ENCODE measurements around the gene IL17RE.

The IL17RE gene

GRCh38 chr3:9903238-9903624 is 583 bp downstream of the IL17RE start:
- in situ Hi-C loops (cut with MboI; ENCODE audit: low sequenced_read_pairs) = no loop called here

DNA sequence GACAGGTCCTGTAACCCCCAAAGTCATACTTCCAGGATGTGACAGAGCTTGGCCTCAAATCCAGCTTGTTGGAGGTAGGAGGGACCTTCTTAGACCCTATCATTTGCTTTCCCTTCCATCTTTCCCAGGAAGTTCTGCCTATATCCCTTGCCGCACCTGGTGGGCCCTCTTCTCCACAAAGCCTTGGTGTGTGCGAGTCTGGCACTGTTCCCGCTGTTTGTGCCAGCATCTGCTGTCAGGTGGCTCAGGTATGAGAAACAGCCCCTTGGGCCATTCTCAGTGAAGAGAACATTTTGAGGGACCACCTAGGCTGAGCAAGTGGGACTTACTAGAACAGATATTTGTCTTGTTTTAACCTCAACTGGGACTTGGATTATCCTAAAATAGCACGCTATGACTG is 1.3 kb downstream of the IL17RE start:
- in situ Hi-C loops (cut with MboI; ENCODE audit: low sequenced_read_pairs) = no loop called here

- in situ Hi-C loops (cut with MboI; ENCODE audit: low sequenced_read_pairs) = no loop called here
Observed at GRCh38 chr3:9906480-9906879, 3.8 kb downstream of the IL17RE start.

- in situ Hi-C loops (cut with MboI; ENCODE audit: low sequenced_read_pairs) = no loop called here
Observed at GRCh38 chr3:9908286-9908685, 5.6 kb downstream of the IL17RE start.

- in situ Hi-C loops (cut with MboI; ENCODE audit: low sequenced_read_pairs) = no loop called here
Observed at GRCh38 chr3:9909221-9910013, 6.8 kb downstream of the IL17RE start.

- in situ Hi-C loops (cut with MboI; ENCODE audit: low sequenced_read_pairs) = no loop called here
Observed at GRCh38 chr3:9911863-9912262, 9.2 kb downstream of the IL17RE start.

GRCh38 chr3:9912294-9912935 is 9.8 kb downstream of the IL17RE start:
- in situ Hi-C loops (cut with MboI; ENCODE audit: low sequenced_read_pairs) = no loop called here

DNA sequence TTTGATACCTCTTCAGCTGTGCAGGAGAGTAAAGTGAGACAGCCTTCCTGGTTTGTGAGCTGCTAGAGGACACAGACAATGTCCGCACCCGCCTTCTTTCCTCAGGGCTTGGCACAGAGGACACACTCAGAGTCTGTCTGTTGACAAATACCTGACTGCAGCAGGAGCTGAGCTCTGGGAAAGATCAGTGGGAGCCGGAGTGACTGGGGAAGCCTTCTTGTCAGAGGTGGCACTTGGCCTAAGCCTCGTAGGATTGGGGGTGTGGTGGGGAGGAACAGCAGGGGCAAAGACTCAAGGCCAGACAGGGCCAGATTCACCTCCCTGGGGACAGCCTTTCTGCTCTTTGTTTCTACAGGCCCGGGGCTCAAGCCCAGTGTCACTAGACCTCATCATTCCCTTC is 11.0 kb downstream of the IL17RE start:
- in situ Hi-C loops (cut with MboI; ENCODE audit: low sequenced_read_pairs) = no loop called here

GRCh38 chr3:9914011-9914410 is 11.4 kb downstream of the IL17RE start:
- in situ Hi-C loops (cut with MboI; ENCODE audit: low sequenced_read_pairs) = no loop called here

DNA sequence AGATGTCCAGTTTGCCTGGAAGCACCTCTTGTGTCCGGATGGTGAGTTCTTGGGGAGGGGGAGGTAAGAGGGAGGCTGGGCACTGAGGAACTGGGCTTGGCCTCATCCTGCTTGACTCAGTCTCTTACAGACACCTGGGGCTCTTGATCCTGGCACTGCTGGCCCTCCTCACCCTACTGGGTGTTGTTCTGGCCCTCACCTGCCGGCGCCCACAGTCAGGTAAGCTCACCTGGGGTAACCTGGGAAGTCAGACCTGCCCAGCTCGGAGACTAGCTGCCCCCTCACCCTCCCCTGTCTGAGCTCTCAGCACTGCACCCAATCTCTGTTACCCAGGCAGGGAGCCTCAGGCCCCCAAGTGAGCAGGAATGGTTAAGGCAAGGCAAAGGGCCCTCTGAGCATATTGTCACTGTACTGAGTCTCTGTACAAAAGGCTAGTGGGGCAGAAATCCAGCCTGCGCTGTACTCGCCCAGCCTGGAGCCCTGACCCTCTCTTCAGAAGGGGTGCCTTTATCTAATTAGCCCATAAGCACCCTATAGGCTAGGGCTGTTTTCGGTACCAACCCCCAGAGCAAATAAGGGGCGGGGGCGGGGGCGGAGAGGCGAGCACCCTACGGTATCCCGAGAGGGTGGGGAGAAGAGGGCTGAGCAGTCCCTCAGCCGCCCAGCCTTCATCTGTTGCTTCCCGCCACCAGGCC is 12.1 kb downstream of the IL17RE start:
- in situ Hi-C loops (cut with MboI; ENCODE audit: low sequenced_read_pairs) = no loop called here

DNA sequence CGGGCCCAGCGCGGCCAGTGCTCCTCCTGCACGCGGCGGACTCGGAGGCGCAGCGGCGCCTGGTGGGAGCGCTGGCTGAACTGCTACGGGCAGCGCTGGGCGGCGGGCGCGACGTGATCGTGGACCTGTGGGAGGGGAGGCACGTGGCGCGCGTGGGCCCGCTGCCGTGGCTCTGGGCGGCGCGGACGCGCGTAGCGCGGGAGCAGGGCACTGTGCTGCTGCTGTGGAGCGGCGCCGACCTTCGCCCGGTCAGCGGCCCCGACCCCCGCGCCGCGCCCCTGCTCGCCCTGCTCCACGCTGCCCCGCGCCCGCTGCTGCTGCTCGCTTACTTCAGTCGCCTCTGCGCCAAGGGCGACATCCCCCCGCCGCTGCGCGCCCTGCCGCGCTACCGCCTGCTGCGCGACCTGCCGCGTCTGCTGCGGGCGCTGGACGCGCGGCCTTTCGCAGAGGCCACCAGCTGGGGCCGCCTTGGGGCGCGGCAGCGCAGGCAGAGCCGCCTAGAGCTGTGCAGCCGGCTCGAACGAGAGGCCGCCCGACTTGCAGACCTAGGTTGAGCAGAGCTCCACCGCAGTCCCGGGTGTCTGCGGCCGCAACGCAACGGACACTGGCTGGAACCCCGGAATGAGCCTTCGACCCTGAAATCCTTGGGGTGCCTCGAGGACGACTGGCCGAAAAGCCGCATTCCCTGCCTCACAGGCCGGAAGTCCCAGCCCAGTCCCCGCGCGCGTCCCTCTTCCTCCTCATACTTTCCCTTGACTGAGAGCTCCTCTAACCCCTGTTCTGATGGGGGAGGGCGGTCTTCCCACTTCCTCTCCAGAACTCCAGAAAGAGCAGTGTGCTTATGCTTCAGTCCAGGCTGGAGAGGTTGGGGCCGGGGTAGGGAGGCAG is 12.8 kb downstream of the IL17RE start:
- in situ Hi-C loops (cut with MboI; ENCODE audit: low sequenced_read_pairs) = no loop called here

DNA sequence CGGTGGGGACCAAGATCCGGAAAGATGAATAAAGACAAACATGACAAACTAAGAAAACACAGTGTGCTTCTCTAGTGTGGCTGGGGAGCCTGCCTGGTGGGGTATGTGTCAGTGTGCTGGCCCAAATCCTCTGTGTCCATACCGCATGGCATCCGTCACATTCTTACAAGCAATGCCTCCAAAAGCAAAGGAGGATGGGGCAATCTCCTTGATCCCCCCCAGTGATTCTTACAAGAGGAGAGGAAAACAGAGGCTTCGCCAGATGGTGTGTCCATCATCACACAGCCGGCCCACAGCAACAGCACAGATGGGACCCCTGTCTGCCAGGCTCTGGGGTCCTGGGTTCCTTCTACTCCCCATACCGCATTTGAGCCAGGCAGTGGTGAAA is 13.7 kb downstream of the IL17RE start:
- in situ Hi-C loops (cut with MboI; ENCODE audit: low sequenced_read_pairs) = no loop called here

DNA sequence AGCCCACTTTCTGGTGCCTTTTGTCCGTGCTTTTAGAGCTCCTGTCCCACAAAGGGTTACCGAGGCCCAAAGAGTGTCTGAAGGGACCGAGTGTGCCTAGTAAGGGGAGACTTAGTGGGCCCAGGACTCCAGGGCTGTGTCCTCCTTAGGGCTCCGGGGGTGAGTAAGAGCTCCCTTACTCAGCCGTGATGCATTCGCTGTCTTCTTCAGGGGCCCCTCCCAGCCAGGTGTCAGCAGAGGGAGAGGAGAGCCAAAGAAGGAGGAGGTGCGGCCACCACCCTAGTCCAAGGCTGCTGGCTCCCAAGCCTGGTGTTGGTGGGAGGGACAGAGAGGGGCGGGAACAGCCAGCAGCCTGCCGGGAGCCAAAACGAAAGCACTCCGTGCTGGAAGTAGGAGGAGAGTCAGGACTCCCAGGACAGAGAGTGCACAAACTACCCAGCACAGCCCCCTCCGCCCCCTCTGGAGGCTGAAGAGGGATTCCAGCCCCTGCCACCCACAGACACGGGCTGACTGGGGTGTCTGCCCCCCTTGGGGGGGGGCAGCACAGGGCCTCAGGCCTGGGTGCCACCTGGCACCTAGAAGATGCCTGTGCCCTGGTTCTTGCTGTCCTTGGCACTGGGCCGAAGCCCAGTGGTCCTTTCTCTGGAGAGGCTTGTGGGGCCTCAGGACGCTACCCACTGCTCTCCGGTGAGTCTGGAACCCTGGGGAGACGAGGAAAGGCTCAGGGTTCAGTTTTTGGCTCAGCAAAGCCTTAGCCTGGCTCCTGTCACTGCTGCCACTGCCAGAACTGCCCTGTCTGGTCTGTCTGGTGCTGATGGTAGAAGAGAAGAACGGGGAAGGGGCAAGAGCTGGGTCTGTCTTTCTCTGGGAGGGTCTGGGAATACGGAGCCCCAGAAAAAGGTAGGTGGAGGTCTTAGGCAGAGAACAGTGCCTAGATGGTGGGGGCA is 14.4 kb downstream of the IL17RE start, which contains the start of gene IL17RC:
Gene IL17RC, plus strand, starts transcription at position 365 of the 947 bp plus-strand sequence. Its CDS starts 218 bp downstream, at position 583.
- in situ Hi-C loops (cut with MboI; ENCODE audit: low sequenced_read_pairs) = no loop called here

GRCh38 chr3:9917820-9918219 is 15.2 kb downstream of the IL17RE start:
- in situ Hi-C loops (cut with MboI; ENCODE audit: low sequenced_read_pairs) = no loop called here

- in situ Hi-C loops (cut with MboI; ENCODE audit: low sequenced_read_pairs) = no loop called here
Observed at GRCh38 chr3:9918261-9919038, 15.8 kb downstream of the IL17RE start.

- in situ Hi-C loops (cut with MboI; ENCODE audit: low sequenced_read_pairs) = no loop called here
Observed at GRCh38 chr3:9928158-9928557, 25.5 kb downstream of the IL17RE start.

- in situ Hi-C loops (cut with MboI; ENCODE audit: low sequenced_read_pairs) = no loop called here
Observed at GRCh38 chr3:9930804-9931418, 28.3 kb downstream of the IL17RE start.

DNA sequence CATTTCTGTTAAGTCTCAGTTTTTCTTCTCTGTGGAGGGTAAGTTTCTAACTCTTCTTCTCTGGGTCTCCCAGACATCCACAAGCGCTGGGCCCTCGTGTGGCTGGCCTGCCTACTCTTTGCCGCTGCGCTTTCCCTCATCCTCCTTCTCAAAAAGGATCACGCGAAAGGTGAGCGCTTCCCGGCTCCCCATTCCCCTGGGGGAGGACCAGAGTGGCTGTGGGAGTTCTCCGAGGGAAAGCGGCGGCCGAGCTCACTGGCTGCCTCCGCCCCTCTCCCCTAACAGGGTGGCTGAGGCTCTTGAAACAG is 29.8 kb downstream of the IL17RE start:
- in situ Hi-C loops (cut with MboI; ENCODE audit: low sequenced_read_pairs) = no loop called here
